ENCODE measurements around the gene TRPM6.
A peak's percentile ranks its signal among the peaks of the same experiment; 100 is the strongest.
"Not testable (repeated sequence)": the region's sequence is repeated elsewhere in the genome, so short reads cannot be mapped to it uniquely, and the experiment has no call there.

TRPM6 gene

DNA sequence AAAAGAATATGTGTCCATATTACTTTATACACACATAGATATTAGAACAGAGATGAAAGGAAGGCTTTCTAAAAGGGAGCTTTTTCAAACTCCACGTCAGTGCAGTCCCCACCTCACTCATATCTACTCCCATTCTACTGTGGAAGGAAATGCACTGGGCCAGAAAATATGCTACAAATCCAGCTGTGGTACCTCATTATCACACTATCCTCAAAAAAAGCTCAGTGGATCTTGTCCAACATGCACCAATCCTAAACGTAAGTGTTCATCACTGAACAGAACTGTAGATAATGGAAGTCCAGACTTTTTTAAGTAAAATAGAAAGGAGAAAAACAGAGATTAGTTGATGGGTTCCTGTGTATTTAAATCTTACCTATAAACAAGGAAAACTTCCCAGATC is 27.9 kb downstream of the TRPM6 start:
- DNase-seq (ENCODE audit: low spot score): no peak

DNA sequence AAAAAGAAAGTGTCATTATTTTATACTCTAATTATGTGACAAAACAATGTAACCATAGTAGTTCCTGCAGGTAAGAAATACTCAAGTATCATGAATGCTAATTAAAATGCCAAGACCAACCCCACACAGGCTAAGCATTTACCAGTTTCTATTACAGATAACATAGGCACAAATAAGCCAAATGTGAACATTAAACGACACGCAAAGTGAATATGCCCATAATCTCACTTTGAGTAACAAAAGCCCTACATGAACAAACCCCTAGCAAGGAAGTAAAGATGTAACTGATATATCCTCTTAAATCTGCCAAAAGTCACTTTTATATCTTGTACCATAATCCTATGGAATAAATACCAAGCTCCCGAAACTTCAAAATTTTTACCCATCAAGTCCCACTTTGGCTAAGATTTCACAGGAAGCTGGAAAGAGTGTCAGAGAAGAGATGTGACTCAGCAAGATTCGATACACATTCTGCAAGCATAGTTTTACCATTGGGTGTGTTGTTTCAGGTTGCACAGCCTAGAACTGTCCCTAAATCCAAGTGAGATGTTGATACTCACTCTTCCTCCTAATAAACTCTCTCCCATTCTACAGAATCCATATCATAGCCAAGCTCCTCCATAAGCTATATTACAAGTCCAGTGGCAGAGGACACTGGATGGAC is 28.8 kb downstream of the TRPM6 start:
- no peak for DNase-seq (ENCODE audit: low spot score)

DNA sequence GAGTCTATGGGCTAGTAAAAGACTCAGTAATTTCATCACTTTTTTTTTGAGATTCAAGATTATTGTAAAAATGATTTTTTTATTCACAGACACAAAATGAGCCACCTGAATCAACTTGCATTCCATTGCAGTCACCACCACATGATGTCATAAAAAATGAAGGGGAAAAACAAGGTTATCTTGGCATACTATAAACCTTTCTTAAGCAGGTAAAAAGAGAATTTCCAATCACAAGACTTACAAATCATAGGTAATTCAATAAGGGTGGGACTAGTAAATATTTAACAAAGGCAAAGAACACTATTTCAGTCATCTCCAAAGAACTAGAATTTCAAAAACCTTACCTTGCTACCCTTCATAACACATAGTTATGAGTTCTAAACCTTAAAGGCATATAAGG is 30.7 kb downstream of the TRPM6 start:
- no peak for DNase-seq (ENCODE audit: low spot score)

DNA sequence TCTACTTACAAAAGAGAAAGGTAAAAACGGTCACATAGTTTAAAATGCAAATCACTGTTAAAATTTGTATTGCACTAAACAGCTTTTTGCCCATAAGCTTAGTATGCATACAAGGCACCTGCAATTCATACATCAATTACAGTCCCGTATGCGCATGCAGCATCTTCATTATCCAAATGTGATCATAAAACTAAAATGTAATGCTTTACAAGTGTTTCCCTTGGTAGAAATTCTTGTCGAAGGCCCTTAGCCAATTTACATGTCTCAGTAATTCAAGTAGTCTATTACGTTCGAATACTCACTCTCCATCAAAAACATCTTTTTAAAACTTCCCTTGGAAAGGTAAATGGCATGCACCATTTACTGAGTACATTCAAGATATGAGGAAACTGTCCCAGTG is 32.6 kb downstream of the TRPM6 start:
- no peak for DNase-seq (ENCODE audit: low spot score)

DNA sequence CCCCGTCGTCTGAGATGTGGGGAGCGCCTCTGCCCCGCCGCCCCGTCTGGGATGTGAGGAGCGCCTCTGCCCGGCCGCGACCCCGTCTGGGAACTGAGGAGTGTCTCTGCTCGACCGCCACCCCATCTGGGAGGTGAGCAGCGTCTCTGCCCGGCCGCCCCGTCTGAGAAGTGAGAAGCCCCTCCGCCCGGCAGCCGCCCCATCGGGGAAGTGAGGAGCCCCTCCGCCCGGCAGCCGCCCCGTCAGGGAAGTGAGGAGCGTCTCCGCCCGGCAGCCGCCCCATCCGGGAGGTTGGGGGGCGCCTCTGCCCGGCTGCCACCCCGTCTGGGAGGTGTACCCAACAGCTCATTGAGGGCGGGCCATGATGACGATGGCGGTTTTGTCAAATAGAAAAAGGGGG is 34.7 kb downstream of the TRPM6 start:
- DNase-seq (ENCODE audit: low spot score): not testable (repeated sequence)

DNA sequence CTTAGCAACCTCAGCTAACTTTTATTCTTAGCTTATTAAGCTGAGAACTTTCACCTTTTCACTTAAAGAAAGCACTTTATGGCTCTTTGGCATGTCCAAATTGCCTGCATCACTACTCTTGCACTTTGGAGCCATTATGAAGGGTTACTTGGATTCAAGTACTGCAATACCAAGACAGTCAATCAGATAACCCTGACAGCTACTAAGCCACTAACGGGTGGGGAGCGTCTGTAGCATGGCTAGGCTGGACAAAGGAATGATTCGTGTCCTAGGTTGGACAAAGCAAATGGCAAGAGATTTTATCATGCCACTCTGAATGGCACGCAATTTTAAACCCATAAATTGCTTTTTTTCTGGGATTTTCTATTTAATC is 39.6 kb downstream of the TRPM6 start:
- no peak for DNase-seq (ENCODE audit: low spot score)

DNA sequence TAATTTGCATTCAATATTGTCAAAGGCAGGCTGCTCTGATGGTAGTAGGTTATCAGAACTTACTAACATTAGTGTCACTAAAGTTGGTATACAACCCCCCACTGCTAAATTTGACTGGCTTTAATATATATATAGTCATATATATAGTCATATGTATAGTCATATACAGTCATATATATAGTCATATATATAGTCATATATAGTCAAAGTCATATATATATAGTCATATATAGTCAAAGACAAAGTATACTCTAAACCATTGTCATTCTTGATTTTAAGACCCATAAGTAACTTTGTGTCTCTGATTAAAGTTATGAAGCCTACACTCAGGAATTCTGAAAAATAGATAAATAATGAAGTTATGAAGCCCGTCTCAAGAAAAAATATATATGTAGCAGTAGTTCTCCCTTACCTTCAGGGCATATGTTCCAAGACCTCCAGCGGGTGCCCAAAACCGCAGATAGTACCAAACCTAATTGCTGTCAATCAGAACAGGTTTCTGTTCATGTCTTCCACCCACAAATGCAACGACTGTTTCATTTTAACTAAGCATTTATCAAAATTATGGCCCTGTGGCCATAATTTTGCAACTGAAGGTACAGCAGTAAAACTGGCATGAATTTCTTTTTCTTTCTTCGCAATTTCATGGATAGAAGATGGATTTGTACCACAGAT is 40.1 kb downstream of the TRPM6 start:
- DNase-seq (ENCODE audit: low spot score): no peak

DNA sequence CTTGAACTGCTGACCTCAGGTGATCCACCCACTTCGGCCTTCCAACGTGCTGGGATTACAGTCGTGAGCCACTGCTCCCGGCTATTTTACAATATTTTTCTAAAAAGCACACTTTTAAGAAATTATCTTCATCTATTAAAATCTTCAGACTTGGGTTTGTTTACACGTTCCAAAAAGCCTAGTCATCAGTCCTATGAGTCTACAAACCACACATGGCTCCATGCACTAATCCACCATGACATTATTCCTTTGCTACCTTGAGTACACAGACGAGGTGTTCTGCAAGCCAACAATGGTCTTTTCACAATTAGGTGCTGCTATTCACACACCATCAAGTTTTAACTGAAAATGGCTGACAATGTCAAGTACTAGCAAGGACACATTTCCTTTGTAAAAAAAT is 41.0 kb downstream of the TRPM6 start:
- DNase-seq (ENCODE audit: low spot score): no peak

DNA sequence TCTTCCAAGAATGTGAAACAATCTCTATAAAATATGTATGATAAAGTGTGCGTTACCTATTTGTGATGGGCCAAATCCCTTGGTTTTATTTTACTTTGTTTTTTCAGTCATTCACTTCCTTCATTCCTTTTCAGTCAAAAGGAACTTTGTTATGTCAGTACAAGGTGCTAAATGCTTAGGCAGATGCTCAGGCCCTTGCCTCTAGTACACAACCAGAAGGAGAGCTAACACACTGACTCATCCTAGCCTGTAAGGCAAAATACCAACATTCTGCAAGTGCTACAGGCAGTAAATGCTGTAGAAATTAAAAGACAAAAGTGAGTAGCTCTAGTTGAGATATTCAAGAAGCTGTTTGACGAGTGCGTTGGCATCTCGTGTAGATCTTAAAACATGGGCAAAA is 49.4 kb downstream of the TRPM6 start:
- peak; percentile 33 for DNase-seq (ENCODE audit: low spot score)

DNA sequence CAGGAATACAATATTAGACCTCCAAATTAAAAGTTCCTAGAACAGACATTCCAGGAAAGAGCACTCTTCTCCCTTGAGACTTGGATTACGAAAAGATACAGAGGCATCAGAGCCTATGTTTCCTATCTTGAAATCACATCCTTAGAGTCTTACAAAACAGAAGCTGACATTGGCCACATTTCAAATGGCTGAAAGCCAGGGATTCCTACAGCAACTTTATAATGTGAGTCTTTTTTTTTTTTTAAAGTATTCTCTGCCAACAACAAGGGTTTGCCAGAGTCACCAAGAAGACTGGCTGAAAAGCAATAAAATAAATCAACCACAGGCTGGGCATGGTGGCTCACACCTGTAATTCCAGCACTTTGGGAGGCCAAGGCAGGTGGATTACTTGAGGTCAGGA is 63.1 kb downstream of the TRPM6 start:
- DNase-seq (ENCODE audit: low spot score): no peak

DNA sequence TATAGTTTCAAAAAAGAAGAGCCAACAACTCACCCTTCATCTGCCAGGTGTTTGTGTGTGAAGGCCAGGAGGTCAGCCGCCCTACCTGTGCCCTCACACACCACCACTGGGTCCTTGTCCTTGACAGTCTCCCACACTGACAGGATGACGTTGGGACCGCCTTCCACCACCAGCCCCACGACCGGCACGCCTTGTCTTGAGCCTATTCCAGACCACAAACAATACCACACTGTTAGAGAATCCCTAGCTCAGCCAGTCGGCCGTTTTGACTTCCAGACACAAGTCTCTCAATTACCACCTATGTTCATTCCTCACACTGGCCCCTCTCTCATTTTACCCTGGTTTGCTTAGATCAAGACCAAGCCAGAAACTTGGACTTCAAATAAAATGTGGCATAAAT is 66.1 kb downstream of the TRPM6 start:
- DNase-seq (ENCODE audit: low spot score): no peak

DNA sequence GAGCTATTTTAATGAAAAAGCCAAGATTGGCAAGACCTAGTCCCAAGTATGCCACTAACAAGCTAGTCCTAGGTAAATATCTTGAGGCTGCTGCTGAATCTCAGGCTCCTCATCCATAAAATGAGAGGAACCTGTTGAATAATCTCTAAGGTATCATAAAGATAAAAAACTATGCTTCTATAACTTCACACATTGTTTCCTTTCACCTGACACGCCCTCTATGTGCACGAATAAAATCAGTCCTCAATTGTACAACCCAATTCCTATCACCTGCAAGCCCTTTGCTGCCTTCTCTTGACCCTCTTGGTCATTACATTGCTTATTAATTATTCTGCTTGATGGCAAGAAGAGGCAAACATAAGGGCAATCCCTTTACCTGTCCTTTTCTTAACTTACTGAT is 69.9 kb downstream of the TRPM6 start:
- no peak for DNase-seq (ENCODE audit: low spot score)

DNA sequence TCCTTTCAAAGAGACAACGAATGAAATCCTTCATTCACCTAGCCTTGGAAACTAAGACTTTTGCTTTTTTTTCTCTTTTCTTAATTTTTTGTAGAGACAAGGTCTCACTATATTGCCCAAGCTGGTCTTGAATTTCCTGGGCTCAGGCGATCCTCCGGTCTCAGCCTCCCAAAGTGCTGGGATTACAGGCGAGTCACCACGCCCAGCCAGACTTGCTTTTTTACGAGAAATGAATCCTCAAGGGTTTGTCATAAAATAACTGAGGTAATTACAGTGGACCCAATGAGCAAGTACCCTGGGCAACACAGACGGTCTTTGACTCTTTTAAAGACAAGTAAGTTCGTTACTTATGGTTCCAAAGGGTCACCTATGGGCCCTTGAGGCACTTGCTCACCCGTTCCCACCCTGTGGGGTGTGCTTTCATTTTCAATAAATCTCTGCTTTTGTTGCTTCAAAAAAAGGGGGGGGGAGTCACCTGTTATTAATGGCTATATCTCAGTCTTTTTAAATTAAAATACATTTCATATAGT is 70.4 kb downstream of the TRPM6 start:
- no peak for DNase-seq (ENCODE audit: low spot score)

DNA sequence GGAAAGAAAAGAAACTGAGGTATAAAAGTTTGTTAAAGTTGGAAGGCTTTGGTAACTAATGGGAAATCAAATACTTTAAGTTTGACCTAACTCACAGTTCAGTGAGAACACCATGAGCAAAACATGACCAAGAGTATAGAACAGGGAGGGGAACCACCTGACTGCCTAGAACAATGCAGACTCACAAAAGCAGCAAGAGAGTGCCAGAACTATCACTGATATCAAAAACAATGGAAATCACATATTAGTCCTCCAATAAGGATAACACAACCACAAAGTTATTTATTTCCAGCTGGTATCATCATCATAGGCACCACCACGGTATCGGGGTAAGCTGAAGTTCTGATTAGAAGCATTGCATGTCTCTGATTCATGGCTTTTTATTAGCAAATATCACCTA is 77.5 kb downstream of the TRPM6 start:
- no peak for DNase-seq (ENCODE audit: low spot score)

DNA sequence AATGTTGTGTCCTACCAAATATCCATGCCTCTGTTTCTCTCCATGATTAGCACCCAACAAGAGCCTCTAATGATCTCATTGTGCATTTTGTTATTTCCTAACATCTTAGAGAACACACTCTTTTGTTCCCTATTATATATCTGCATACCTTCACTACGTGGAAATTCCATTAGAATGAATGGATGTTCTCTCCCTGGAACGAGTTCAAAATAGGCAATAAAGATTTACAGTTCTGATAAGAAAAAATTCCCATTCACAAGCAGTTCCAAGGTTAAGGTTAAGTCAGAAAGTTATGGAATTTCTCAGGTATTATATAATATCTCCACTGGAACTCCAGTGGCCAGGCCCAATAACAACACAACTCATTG is 83.7 kb downstream of the TRPM6 start:
- DNase-seq (ENCODE audit: low spot score): peak; percentile 46

DNA sequence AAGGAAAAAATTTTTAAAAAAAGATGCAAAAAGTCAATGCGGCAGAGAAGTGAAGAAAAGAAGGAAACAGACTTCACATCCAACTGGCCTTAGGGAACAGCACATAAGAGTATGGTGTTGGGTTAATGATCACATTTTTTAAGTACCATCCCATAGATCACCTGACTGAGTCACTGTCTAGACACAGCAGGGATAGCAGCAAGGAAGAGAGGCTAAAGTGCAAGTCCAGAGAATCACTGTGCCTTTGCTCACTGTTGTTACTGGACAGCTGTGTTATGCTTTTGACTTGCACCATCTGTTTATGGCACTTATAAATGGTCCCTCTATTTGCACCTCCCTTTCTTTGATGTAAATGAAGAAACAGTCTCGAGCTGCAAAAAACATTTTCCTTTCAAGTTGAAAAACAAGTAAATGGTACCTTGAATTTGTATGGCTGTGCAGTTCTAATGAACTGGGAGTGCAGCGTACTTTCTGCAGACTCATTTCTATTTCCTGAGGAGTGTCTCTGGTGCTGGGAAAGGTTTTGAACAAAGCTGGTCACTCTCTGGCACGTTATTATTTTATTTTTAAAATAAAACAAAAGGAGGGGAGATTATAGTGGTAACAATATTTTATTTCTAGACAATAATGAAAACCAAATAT is 84.2 kb downstream of the TRPM6 start:
- peak; percentile 82 for DNase-seq (ENCODE audit: low spot score)

DNA sequence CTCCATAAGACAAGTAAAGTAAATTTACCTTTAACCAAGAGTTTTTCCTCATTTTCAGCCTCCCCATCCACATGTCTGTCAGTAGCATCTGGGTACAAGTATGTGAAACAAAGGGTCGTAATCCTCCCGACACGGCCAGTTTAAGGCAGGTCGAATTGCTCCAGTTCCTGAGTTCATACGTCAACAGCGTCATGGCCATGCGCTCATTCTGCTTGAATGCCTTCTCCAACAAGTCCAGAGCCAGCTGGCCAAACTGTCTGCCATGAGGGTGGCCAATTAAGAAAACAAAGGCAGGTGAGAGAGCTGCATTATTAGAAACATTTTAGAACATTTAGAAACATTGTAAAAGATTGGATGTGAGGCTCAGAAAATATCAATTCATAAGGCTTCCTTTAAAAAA is 87.5 kb downstream of the TRPM6 start:
- no peak for DNase-seq (ENCODE audit: low spot score)

DNA sequence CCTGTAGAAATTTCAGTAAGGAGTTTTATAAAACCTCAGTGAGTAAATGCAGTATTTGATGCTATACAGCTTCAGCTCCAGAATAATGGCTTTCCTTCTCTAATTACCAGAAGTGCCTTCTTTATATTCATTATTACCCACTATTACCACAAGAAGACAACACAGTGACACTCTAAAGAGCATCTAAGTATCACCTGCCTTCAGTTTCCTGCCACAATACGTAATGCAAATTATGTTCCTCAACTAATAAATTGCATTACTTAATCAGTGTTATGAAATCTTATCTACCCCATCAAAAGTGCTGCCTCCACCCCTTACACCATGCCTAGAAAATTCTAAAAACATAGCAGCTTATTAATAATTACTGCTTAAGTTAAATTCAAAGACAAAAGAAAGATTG is 91.9 kb downstream of the TRPM6 start:
- no peak for DNase-seq (ENCODE audit: low spot score)

DNA sequence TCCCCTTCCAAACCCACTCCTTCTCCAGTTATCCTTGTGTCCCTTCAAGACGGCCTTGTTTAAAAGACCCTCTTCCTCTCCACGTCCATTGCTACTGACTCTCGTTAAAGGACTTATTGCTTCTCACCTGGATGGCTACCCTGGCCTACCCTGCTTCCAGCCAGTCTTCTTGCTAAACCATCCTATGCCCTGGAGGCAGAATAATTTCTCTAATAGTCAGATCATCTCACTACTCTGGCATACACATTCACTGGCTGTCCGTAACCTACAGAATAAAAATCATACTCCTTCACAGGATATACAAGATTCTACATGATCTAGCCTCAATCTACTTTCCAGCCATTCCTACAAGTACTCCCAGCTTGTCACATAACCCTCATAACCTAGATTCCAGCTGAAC is 92.6 kb downstream of the TRPM6 start:
- DNase-seq (ENCODE audit: low spot score): no peak

DNA sequence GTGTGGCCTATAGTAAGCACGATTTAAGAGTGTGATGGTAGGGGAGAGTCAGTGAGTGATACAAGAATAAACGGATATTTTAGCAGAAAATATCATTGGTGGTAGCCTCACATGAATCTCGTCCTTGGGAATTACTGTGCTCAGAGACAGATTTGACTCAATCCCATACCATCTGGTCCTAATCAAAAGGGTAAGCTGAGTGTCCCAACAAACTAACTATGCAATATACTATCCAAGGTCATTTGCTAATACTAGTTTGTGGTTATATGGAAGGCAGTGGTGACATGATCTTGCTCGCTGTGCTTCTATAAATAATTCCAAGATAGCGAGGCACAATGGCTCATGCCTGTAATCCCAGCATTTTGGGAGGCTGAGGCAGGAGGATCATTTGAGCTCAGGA is 103.2 kb downstream of the TRPM6 start:
- no peak for DNase-seq (ENCODE audit: low spot score)

DNA sequence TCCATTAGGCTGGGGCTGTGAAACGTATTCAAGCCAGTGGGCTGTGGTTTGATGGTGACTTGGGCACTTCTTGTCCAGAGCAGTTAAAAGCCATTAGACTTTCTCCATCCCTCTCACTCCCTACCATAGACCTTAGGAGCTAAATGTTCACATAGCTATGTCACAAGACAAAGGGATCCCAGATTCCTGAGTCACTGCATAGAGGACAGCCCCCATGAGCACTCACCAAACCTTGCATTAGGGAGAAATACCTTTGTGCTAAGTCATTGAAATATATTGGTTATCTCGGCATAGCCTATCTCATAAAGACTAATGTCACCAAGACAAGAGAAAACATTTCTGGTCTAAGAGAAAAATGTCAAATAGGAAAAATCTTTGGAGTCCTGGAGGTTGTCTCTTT is 104.3 kb downstream of the TRPM6 start:
- DNase-seq (ENCODE audit: low spot score): peak; percentile 79

DNA sequence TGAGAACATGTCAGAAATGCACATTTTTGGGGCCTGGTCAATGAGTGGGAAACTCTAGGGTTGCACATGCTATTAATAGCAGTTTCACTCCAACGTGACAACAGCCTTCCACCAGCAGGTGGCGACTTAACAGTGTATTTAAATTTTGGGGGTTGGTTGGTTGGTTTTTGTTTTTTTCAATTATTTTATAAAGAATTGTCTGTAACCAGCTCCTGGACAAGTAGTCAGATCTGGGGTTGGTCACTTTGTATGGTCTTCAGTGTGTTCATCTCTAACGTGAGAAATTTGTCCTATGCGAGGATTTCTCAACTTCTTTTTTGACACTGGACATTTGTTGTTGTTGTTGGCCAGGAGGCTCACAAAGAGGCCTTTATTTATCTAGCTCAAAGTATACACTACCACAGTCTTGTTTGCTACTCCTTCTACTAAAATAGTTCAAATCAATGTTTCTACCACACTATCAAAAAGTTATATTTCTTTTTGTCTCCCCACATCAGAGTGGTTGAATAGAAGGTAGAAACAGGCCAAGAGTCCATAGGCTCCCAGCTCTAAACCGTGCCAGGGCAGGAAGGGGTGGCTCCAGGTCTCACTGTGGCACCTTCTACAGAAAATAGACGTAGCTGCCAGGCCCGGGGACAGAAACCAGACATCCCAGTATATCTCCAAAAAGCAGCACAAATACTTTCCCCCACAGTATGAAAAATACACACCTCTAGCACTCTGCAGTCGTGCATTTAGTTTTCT is 110.4 kb downstream of the TRPM6 start:
- DNase-seq (ENCODE audit: low spot score): peak; percentile 59

DNA sequence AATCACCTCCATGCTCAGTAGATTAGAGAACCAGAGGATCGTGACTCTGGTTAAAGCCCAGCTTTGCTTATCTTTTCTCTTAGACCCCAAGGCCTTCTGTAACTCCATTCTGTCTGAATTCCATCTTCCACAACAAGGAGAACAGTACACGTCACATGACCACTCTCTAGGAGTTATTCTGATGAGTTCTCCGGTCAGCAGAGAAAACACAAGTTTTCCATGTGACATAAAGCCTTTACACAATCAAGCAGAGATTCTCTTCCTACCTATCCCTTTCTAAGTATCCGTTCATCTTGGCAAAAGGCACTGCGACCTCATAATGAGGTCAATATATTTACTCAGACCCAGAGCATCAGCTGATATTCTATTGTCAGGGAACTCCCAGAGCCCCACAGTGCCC is 112.3 kb downstream of the TRPM6 start:
- no peak for DNase-seq (ENCODE audit: low spot score)
